WTC11 (cell line): Measurements from ENCODE around the gene PAQR4. TPM values are rescaled to one million over a fixed set of nuclear protein-coding genes. Genes with fewer than 3 reads are reported as not detected.

Experiments
- AFF4 ChIP-seq: sonication (generic); formaldehyde crosslinking; IDR thresholded peaks from 2 replicates; pipeline ENCODE4 v1.8.1; 2023; ENCODE audit warnings: mild to moderate bottlenecking, missing genetic modification reagents, borderline replicate concordance
- ARID4B ChIP-seq: sonication (generic); formaldehyde crosslinking; IDR thresholded peaks from 2 replicates; pipeline ENCODE4 v1.8.0; 2023; ENCODE audit warnings: missing genetic modification reagents, mild to moderate bottlenecking, borderline replicate concordance
- ATF3 ChIP-seq: sonication (generic); formaldehyde crosslinking; conservative IDR thresholded peaks from 2 replicates; pipeline ENCODE4 v1.8.1; 2022; ENCODE audit warnings: mild to moderate bottlenecking, missing genetic modification reagents
- ATF6 ChIP-seq: sonication (generic); formaldehyde crosslinking; IDR thresholded peaks from 2 replicates; pipeline ENCODE4 v1.8.1; 2023; ENCODE audit warnings: mild to moderate bottlenecking, missing genetic modification reagents
- CREM ChIP-seq: sonication (generic); formaldehyde crosslinking; IDR thresholded peaks from 2 replicates; pipeline ENCODE4 v1.8.1; 2022; ENCODE audit warnings: mild to moderate bottlenecking, missing genetic modification reagents, moderate library complexity
- CTCF ChIP-seq: fragments of 200-600 bp; IDR thresholded peaks from 2 replicates; pipeline ENCODE4 v1.8.0; 2022; ENCODE audit warnings: antibody characterized with exemption
- E2F4 ChIP-seq: sonication (generic); formaldehyde crosslinking; IDR thresholded peaks from 2 replicates; pipeline ENCODE4 v1.8.1; 2022; ENCODE audit warnings: low read depth, mild to moderate bottlenecking, moderate library complexity, missing genetic modification reagents, borderline replicate concordance
- E2F5 ChIP-seq: sonication (generic); formaldehyde crosslinking; IDR thresholded peaks from 2 replicates; pipeline ENCODE4 v1.8.1; 2022; ENCODE audit warnings: mild to moderate bottlenecking, moderate library complexity, missing genetic modification reagents
- ETV6 ChIP-seq: sonication (generic); formaldehyde crosslinking; IDR thresholded peaks from 2 replicates; pipeline ENCODE4 v1.8.1; 2022; ENCODE audit warnings: mild to moderate bottlenecking, missing genetic modification reagents
- HMGXB4 ChIP-seq: sonication (generic); formaldehyde crosslinking; IDR thresholded peaks from 2 replicates; pipeline ENCODE4 v1.8.1; 2023; ENCODE audit warnings: mild to moderate bottlenecking, moderate library complexity, missing genetic modification reagents
- IRF2 ChIP-seq: sonication (generic); formaldehyde crosslinking; IDR thresholded peaks from 2 replicates; pipeline ENCODE4 v1.8.0; 2022; ENCODE audit warnings: low read depth, missing genetic modification reagents, borderline replicate concordance
- KAT7 ChIP-seq: sonication (generic); formaldehyde crosslinking; IDR thresholded peaks from 2 replicates; pipeline ENCODE4 v1.8.1; 2023; ENCODE audit warnings: missing genetic modification reagents, mild to moderate bottlenecking, borderline replicate concordance
- SP1 ChIP-seq: sonication (generic); formaldehyde crosslinking; conservative IDR thresholded peaks from 2 replicates; pipeline ENCODE4 v1.8.1; 2022; ENCODE audit warnings: missing genetic modification reagents
- TP53 ChIP-seq: sonication (generic); formaldehyde crosslinking; IDR thresholded peaks from 2 replicates; pipeline ENCODE4 v1.8.1; 2023; ENCODE audit warnings: mild to moderate bottlenecking, missing genetic modification reagents
- ZNF416 ChIP-seq: fragments of 250-450 bp; sonication (Bioruptor Pico); IDR thresholded peaks from 2 replicates; pipeline ENCODE4 v1.9.0; 2021; ENCODE audit warnings: mild to moderate bottlenecking, inconsistent platforms
- ZNF425 ChIP-seq: fragments of 250-450 bp; sonication (Bioruptor Pico); conservative IDR thresholded peaks from 2 replicates; pipeline ENCODE4 v1.9.0; 2021; ENCODE audit warnings: mild to moderate bottlenecking
- total RNA-seq: library from RNA; stranded (reverse); gene quantifications from 3 replicates; pipeline ENCODE4 v1.2.3, GENCODE V29; 2021

The PAQR4 gene
- total RNA-seq, 1 experiment from 2014 or later = 32.4 TPM

GRCh38 chr16:2964475-2965336 lies 4.4 kb upstream of the PAQR4 start (continued):
- peak; percentile 83; the same call in 1 of the 2 replicates for TF ChIP-seq HMGXB4 (CRISPR knock-in tag)
- TF ChIP-seq ATF6 (CRISPR knock-in tag) = no peak
- no peak for TF ChIP-seq ATF3 (CRISPR knock-in tag)
- no peak for TF ChIP-seq IRF2 (CRISPR knock-in tag)
- TF ChIP-seq KAT7 = 0 out of 2 replicates have a peak, but pooled peaks have one; percentile 30
- peak; percentile 37; the same call in 1 of the 2 replicates for TF ChIP-seq E2F4 (CRISPR knock-in tag)
- TF ChIP-seq TP53 = no peak
- peak; percentile 60; the same call in 1 of the 2 replicates for TF ChIP-seq ARID4B (CRISPR knock-in tag)
- no peak for TF ChIP-seq CREM (CRISPR knock-in tag)
- no peak for TF ChIP-seq E2F5 (CRISPR knock-in tag)
- TF ChIP-seq AFF4 (CRISPR knock-in tag) = no peak
- no peak; the same call in 1 of the 2 replicates for TF ChIP-seq ETV6 (CRISPR knock-in tag)
- peak; percentile 77 for TF ChIP-seq SP1 (CRISPR knock-in tag)
- no peak for TF ChIP-seq CTCF
- TF ChIP-seq ZNF425 (CRISPR knock-in tag) = no peak
- TF ChIP-seq ZNF416 = no peak
